A172 (cell line): ENCODE measurements around the gene CFAP46. TPM values are rescaled to one million over a fixed set of nuclear protein-coding genes. Genes with fewer than 3 reads are reported as not detected.

Source experiments
- DNase-seq: peaks from one replicate; pipeline ENCODE4 v3.0.0-alpha.2; 2015; ENCODE audit warnings: low spot score
- total RNA-seq: library from RNA; depleted of rRNA; stranded (reverse); fragments of >200 nt; shearing (Covaris generic); gene quantifications from 2 replicates; pipeline ENCODE4 v1.2.3, GENCODE V29; 2014

CFAP46 gene
- total RNA-seq, 1 experiment from 2014 or later, result 4.3 TPM

GRCh38 chr10:132790470-132790869, 151.9 kb downstream of the CFAP46 start:
- DNase-seq, result no peak

GRCh38 chr10:132789659-132790148, 152.7 kb downstream of the CFAP46 start:
- no peak for DNase-seq

GRCh38 chr10:132788831-132789219, 153.5 kb downstream of the CFAP46 start:
- DNase-seq, result no peak

- DNase-seq, result no peak
These were observed 154.1 kb downstream of the CFAP46 start for GRCh38 chr10:132788180-132788830.

- DNase-seq, result no peak
These were observed 154.7 kb downstream of the CFAP46 start for GRCh38 chr10:132787495-132788179.

GRCh38 chr10:132786884-132787494, 155.4 kb downstream of the CFAP46 start:
- no peak for DNase-seq

GRCh38 chr10:132786476-132786883, 155.9 kb downstream of the CFAP46 start:
- no peak for DNase-seq

GRCh38 chr10:132785723-132786475, 156.5 kb downstream of the CFAP46 start, which contains the start of gene NKX6-2:
Gene NKX6-2 (minus strand): TSS chr10:132786147. CDS start chr10:132785948, 199 bp downstream.
- DNase-seq, result no peak

GRCh38 chr10:132784866-132785722, 157.3 kb downstream of the CFAP46 start:
- DNase-seq, result no peak

- no peak for DNase-seq
These were observed 158.2 kb downstream of the CFAP46 start for GRCh38 chr10:132783940-132784865.

GRCh38 chr10:132783165-132783939, 159.0 kb downstream of the CFAP46 start:
- no peak for DNase-seq

- DNase-seq, result no peak
These were observed 160.8 kb downstream of the CFAP46 start for GRCh38 chr10:132781556-132781955.

GRCh38 chr10:132780356-132780755, 162.0 kb downstream of the CFAP46 start:
- DNase-seq, result no peak

GRCh38 chr10:132779549-132780294, 162.6 kb downstream of the CFAP46 start:
- DNase-seq, result no peak

- no peak for DNase-seq
These were observed 164.9 kb downstream of the CFAP46 start for GRCh38 chr10:132777441-132777840.

- no peak for DNase-seq
These were observed 165.5 kb downstream of the CFAP46 start for GRCh38 chr10:132776821-132777220.

GRCh38 chr10:132776186-132776585, 166.2 kb downstream of the CFAP46 start:
- no peak for DNase-seq
